GM19193 (cell line): ENCODE results near the gene MIGA1.

Experiments used
- POLR2A ChIP-seq: IDR thresholded peaks from 4 replicates; pipeline ENCODE4 v1.6.1; 2011; ENCODE audit not compliant: insufficient read depth, insufficient read length; ENCODE audit errors: extremely low read depth

MIGA1 gene

DNA sequence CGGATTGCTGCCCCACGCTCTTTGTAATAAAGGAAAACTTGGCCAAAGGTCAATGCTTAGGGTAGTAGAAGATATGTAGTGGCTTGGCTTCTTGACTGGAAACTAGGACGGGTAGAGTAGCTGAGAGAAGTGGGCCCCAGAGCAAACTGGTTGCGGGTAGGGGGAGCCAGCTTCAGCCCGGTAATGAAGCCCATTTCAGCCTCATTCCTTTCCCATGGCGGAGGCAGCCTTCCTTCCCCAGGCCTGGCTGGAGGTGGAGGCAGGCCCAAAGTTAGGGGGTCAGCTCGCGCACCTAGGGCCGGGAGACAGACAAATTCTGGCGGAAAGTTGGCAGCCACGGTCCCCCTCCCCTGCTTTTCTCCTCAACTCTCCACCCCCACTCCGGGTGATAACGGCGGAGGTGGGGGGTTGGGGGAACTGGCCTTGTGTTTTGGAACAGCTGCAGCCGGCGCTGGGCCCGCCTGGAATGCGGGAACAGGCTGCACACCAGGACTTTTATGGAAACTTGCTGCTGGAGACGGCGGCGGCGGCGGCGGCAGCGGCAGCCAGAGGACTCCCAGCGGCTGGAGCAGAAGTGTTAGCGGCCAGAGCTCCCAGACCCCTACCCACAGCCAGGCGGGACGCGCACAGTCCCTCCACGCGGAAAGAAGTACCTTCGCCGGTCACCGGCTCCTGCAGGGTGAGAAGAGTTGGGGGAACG is 108.8 kb downstream of the MIGA1 start, which contains the start of gene NEXN:
Gene NEXN (plus strand): TSS at position 544 of the 700 bp plus-strand sequence. CDS start 27,483 bp downstream, outside the sequence.
- TF ChIP-seq POLR2A: no peak

GRCh38 chr1:77888781-77889642 is 109.6 kb downstream of the MIGA1 start:
- no peak for TF ChIP-seq POLR2A

DNA sequence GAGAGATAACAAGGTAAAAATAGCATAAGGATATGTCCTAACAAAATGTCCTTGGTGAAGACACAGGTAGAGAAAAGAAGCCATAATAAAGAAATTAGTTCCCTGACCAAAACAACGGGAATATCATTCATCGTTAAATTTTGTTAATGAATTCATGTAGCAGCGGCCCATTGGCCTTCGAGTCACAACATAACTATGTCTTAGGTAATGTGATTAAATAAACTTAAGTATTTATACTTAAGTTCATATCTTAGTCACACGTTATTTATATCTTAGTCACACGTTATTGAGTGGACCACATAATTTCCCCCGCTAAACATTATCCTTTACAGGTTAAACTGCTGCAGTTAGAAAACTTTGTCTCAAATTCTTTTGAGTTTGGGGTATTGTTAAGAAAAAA is 110.2 kb downstream of the MIGA1 start:
- TF ChIP-seq POLR2A: no peak

DNA sequence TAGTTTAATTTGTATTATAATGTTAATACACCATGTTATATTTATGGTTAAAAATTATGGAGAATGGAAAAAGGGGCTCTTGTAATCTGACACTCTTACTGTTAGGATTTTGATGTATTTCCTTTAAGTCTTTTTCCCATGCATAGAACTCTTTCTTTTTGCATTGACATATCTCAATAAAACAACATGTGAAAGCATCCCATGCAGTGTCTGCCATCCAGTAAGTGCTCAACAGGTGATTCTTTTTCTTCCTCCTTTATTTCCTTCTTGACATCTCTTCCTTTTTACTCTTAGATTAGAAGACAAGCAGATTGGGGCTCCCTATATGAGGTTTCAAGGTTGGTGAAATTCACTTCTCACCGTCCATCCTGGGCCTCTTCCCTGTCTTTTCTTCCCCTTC is 111.8 kb downstream of the MIGA1 start:
- no peak for TF ChIP-seq POLR2A

GRCh38 chr1:77899647-77900320 is 120.3 kb downstream of the MIGA1 start:
- no peak for TF ChIP-seq POLR2A

DNA sequence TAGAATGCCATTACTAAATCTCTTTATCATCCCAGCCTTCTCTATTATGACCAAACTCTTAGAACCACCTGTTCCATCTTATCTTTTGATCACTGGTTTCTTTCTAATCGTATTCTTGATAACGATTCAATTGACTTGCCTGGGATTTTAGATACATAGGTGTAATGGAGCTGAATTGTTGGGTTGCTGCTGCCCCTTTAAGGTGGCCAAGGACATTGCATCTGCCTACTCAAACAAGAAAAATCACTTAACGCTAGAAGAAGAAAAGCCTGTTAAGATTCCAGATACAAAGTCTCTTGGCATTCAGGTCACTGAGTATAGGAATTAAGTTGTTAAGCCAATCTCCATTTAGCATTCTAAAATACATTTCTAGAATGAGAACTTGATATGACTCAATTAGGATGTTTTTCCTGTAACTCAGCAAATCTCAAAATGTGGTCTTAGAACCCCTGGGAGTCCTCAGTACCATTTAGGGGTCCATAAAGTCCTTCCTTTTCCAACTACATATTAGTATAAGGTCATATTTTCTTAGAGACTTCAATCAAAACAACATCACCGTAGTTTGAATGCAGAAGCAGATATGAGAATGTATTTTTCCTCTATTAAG is 121.3 kb downstream of the MIGA1 start:
- no peak for TF ChIP-seq POLR2A

DNA sequence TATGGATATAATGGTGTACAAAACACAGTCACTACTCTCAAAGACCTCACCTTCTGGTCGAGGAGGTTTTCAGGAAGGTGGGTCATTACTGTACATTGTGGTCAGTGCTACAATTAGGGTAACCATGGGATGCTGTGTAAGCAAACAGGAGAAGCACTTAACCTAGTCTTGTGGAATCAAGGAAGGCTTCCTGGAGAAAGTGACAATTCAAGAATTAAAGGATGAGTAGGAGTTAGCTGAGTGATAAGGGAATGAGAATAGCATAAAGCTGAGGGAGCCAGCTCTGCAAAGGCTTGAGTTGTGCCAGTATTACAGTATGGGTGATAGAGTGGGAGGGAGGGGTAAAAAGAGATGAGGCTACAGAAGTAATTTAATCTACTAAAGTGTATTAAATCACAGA is 126.2 kb downstream of the MIGA1 start:
- no peak for TF ChIP-seq POLR2A

- no peak for TF ChIP-seq POLR2A
Measured at GRCh38 chr1:77906019-77906545, 126.6 kb downstream of the MIGA1 start.

- no peak for TF ChIP-seq POLR2A
Measured at GRCh38 chr1:77906624-77907023, 127.2 kb downstream of the MIGA1 start.

- TF ChIP-seq POLR2A: no peak
Measured at GRCh38 chr1:77910116-77910515, 130.7 kb downstream of the MIGA1 start.

GRCh38 chr1:77925518-77925917 is 146.1 kb downstream of the MIGA1 start:
- TF ChIP-seq POLR2A: no peak

DNA sequence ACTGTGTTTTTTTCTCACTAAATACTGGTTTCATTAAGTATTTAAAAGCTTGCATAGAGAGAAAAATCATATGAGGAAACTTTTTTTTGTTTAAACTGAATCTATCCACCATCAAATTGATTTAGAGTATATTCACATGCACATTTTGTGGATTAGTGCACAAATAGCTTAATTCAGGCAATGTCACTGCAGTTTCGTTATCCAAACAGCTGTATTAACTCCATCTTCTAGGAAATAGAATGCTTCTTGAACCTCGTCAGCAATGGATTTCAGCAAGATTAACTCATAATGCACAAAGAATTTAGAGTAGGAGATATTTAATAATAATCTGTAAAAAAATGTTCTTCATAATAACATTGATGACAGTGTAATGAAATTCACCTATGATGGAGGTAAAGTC is 146.5 kb downstream of the MIGA1 start:
- TF ChIP-seq POLR2A: no peak

GRCh38 chr1:77926561-77927357 is 147.3 kb downstream of the MIGA1 start:
- TF ChIP-seq POLR2A: no peak

DNA sequence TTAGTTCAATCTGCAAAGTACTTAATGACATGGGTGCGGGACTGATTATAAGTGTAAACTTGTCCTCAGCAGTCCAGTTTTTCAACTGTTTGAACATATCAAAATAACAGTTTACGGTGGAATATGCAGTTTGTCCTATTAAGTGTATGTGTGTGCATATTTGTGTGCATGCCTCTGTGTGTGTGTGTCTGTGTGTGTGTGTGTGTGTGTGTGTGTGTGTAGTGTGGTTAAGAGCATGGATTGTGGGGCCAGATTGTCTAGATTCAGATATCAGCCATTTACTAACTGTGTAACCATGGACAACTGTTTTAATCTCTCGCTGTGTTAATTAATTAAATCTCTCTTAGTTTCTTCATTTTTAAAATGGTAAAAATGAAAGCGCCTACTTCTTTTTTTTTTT is 148.0 kb downstream of the MIGA1 start:
- no peak for TF ChIP-seq POLR2A
